HuH-7 (cell line): ENCODE results near the gene MYMK.

Source experiments
- DNase-seq: peaks from one replicate; pipeline ENCODE4 v3.0.0; 2011; ENCODE audit warnings: low spot score

Gene MYMK

DNA sequence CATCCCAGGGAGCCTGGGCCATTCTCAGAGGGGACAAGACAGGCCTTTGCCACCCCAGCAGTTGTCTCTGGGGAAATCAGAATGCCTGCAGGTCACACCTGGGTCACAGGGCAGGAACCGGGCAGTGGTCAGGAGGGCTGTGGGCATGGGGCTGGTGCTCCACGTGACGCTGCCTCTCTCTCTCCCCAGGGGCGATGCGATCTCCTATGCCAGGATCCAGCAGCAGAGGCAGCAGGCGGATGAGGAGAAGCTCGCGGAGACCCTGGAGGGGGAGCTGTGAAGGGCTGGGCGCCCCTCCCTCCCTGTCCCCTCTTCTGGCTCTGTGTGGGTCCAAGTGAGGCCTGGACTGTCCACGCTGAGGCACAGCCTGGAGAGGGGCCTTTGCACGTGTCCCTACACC lies 56.4 kb downstream of the MYMK start:
- no peak for DNase-seq

DNA sequence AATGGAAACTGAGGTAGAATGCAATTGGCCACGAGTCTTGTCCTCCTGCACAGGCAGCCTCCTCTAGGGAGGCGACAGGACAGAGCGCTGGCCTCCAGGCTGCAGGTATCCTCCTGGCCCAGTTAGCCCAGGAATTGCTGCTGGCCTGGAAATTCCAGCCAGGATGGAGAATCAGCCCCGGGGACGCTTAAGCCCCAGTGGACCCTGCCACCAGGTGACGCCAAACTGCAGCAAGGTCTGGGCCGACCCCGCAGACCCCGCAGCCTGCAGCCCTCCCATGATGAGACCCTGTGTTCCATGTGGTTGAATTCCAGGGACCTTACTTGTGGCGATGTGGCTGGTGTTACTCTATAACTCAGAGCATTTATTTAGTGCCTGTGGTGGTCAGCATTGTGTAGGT lies 57.7 kb downstream of the MYMK start:
- no peak for DNase-seq

DNA sequence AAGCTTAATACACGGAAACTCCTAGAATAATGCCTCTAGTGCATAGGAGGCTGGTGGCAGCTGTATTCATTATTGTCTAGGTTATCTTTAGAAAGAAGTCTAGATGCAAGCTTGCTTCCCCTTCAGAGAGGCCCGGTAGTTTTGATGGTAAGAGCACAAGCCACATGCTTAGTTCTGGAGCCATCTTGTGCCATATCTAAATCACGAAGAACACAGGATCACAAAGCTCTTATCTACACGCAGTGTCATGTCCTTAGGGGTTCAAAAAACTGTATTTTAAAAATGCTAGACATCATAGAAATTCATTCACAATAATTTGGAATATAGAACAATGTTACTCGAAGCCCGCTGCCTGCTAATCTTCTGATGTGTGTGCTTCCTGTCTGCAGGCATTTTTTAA lies 58.8 kb downstream of the MYMK start:
- DNase-seq, result no peak

DNA sequence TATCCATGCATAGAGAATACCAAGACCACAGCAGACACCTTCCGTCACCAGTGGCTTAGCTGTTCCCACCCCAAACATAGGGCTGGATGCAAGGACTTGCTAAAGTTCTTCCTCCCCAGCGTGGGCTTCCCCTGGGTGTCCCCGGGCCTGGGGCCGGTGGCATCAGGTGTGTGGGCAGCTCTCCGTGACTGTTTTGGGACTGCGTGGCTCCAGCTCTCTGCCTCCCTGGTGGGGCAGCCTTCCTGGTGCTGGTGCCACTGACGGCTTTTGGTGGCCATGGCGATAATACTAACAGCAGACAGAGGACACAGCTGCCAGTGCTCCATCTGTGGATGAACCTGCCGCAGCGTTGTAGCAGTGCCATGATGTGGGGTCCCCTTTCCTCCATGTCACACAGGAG lies 60.1 kb downstream of the MYMK start:
- DNase-seq, result no peak
